WTC11 (cell line): ENCODE data around the gene C10orf95. TPM values are rescaled to one million over a fixed set of nuclear protein-coding genes. Genes with fewer than 3 reads are reported as not detected.

ENCODE experiments used
- ATAC-seq: fragments of 200-7000 bp; cut with Tn5 transposase; 2 replicates; pipeline ENCODE4 v1.10.0; 2021; ENCODE audit warnings: mild to moderate bottlenecking, moderate library complexity
- CTCF ChIA-PET: fragments of 300-600 bp; sonication (Branson Sonifier 250); formaldehyde crosslinking; loops from one replicate; lab custom pipeline; 2021; ENCODE audit warnings: antibody characterized with exemption; lab: Charles Lee
- POLR2A ChIA-PET: fragments of 350-600 bp; sonication (Branson Sonifier 250); formaldehyde crosslinking; loops from one replicate; lab custom pipeline; 2021; ENCODE audit warnings: antibody characterized with exemption; lab: Charles Lee
- DNase-seq: peaks from one replicate; pipeline ENCODE4 v3.0.0; 2021; ENCODE audit warnings: low spot score
- H3K27ac Mint-ChIP-seq: 2 replicates; pipeline ENCODE4 v1.8.0; 2021; ENCODE audit warnings: mixed read lengths
- H3K27me3 Mint-ChIP-seq: 2 replicates; pipeline ENCODE4 v1.8.0; 2021; ENCODE audit warnings: low read depth, mild to moderate bottlenecking, moderate library complexity, mixed read lengths
- H3K36me3 Mint-ChIP-seq: 2 replicates; pipeline ENCODE4 v1.8.0; 2021; ENCODE audit warnings: mixed read lengths
- H3K4me1 Mint-ChIP-seq: 2 replicates; pipeline ENCODE4 v1.8.0; 2022; ENCODE audit warnings: mixed read lengths
- H3K4me3 Mint-ChIP-seq: 2 replicates; pipeline ENCODE4 v1.8.0; 2021; ENCODE audit warnings: mild to moderate bottlenecking, moderate library complexity, mixed read lengths
- H3K9me3 Mint-ChIP-seq: 2 replicates; pipeline ENCODE4 v1.8.0; 2021; ENCODE audit warnings: mixed read lengths
- CREB1 ChIP-seq: sonication (generic); formaldehyde crosslinking; IDR thresholded peaks from 2 replicates; pipeline ENCODE4 v1.8.0; 2023; ENCODE audit warnings: mild to moderate bottlenecking, missing genetic modification reagents
- FOXJ3 ChIP-seq: sonication (generic); formaldehyde crosslinking; IDR thresholded peaks from 2 replicates; pipeline ENCODE4 v1.9.0; 2021; ENCODE audit warnings: missing genetic modification reagents, mild to moderate bottlenecking, borderline replicate concordance
- FOXP1 ChIP-seq: sonication (generic); formaldehyde crosslinking; IDR thresholded peaks from 2 replicates; pipeline ENCODE4 v1.8.0; 2022; ENCODE audit warnings: missing genetic modification reagents, mild to moderate bottlenecking, moderate library complexity, borderline replicate concordance
- NFATC4 ChIP-seq: fragments of 250-450 bp; sonication (Bioruptor Pico); IDR thresholded peaks from 2 replicates; pipeline ENCODE4 v1.9.0; 2021; ENCODE audit warnings: mild to moderate bottlenecking
- NR1H2 ChIP-seq: sonication (generic); formaldehyde crosslinking; IDR thresholded peaks from 2 replicates; pipeline ENCODE4 v1.9.0; 2021; ENCODE audit warnings: mild to moderate bottlenecking, moderate library complexity, missing genetic modification reagents
- RORB ChIP-seq: fragments of 250-450 bp; sonication (Bioruptor Pico); IDR thresholded peaks from 2 replicates; pipeline ENCODE4 v1.9.0; 2021; ENCODE audit warnings: mild to moderate bottlenecking
- TP53 ChIP-seq: sonication (generic); formaldehyde crosslinking; IDR thresholded peaks from 2 replicates; pipeline ENCODE4 v1.8.1; 2023; ENCODE audit warnings: mild to moderate bottlenecking, missing genetic modification reagents
- ZNF263 ChIP-seq: sonication (generic); formaldehyde crosslinking; IDR thresholded peaks from 2 replicates; pipeline ENCODE4 v1.8.1; 2022; ENCODE audit warnings: low read depth, mild to moderate bottlenecking, moderate library complexity, missing genetic modification reagents
- total RNA-seq: library from RNA; stranded (reverse); gene quantifications from 3 replicates; pipeline ENCODE4 v1.2.3, GENCODE V29; 2021
- TF ChIP-seq, protein P1 (sequence below): sonication (generic); formaldehyde crosslinking; IDR thresholded peaks from 2 replicates; pipeline ENCODE4 v1.8.1; 2023; ENCODE audit warnings: mild to moderate bottlenecking, missing genetic modification reagents
- TF ChIP-seq, protein P2 (sequence below): fragments of 200-600 bp; IDR thresholded peaks from 2 replicates; pipeline ENCODE4 v1.8.0; 2022; ENCODE audit warnings: antibody characterized with exemption
- TF ChIP-seq, protein P3 (sequence below): sonication (generic); formaldehyde crosslinking; IDR thresholded peaks from 2 replicates; pipeline ENCODE4 v1.8.0; 2022; ENCODE audit warnings: mild to moderate bottlenecking, missing genetic modification reagents
- TF ChIP-seq, protein P4 (sequence below): fragments of 250-450 bp; sonication (Bioruptor Pico); IDR thresholded peaks from 2 replicates; pipeline ENCODE4 v2.1.2; 2022; ENCODE audit warnings: mild to moderate bottlenecking, moderate library complexity
- TF ChIP-seq, protein P5 (sequence below): sonication (generic); formaldehyde crosslinking; IDR thresholded peaks from 2 replicates; pipeline ENCODE4 v1.8.1; 2022; ENCODE audit warnings: mild to moderate bottlenecking, moderate library complexity, missing genetic modification reagents
- TF ChIP-seq, protein P6 (sequence below): sonication (generic); formaldehyde crosslinking; IDR thresholded peaks from 2 replicates; pipeline ENCODE4 v1.8.0; 2023; ENCODE audit warnings: mild to moderate bottlenecking, missing genetic modification reagents
- TF ChIP-seq, protein P7 (sequence below): sonication (generic); formaldehyde crosslinking; IDR thresholded peaks from 2 replicates; pipeline ENCODE4 v1.8.0; 2022; ENCODE audit warnings: mild to moderate bottlenecking, missing genetic modification reagents
- TF ChIP-seq, protein P8 (sequence below): sonication (generic); formaldehyde crosslinking; IDR thresholded peaks from 2 replicates; pipeline ENCODE4 v1.8.0; 2022; ENCODE audit warnings: missing genetic modification reagents

The C10orf95 gene
- total RNA-seq, 1 experiment from 2014 or later: 0.96 TPM

DNA sequence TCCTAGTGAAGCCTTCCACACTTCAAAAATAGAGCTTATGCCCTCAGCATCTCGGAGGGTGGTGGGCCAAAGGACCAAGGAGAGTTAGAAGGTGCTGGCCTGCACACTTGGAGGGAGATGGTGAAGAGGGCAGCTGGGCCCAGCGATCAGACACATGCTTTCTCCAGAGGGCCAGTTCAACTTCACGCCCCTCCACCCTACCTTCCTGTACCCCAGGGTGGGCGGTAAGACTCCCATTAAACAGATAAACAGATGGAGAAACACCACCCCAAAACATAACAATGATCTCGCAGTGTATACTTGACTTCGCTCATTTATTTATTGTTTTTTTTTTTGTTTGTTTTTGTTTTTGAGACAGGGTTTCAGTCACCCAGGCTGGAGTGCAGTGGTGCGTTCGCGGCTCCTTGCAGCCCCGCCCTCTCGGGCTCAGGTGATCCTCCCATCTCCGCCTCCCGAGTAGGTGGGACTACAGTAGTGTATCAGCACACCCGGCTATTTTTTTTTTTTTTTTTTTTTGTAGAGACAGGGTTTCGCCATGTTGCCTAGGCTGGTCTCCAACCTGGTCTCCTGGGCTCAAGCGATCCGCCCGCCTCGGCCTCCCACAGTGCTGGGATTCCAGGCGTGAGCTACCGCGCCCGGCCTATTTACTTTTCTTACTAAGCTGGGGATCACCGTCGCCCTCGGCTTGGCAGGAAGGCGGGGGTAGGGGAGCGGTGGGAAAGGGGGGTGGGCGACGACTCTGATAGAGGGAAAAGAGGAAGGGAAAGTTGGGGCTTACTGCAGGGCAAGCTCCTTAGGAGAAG is 1.8 kb downstream of the C10orf95 start:
- POLR2A ChIA-PET: interaction anchor here (0.7 to 3.1 kb wide), 6 partner anchors 11 to 50 kb away, joined by 5 to 37 read pairs (median 10); partner anchors contain the start of genes CUEDC2 and FBXL15

DNA sequence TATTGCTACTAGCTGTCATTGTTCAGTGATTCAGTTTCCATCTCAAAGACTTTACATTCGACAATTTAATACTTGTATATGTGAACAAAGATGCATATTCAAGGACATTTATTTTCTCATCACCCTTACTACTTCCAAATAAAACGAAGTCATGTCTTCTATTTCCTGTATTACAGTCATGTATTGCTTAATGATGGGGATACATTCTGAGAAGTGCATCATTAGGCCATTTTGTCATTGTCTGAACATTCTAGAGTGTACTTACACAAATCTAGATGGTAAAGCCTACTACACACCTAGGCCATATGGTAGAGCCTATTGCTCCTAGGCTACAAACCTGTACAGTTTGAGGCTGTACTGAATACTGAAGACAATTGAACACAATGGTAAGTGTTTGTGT is 6.5 kb downstream of the C10orf95 start:
- POLR2A ChIA-PET: no interaction called here
- CTCF ChIA-PET: no interaction called here
- H3K4me3 Mint-ChIP-seq: no peak overlapping the region
- no peak for DNase-seq
- H3K27me3 Mint-ChIP-seq: peaks cover 5% of the 10 kb centered on the region
- H3K27ac Mint-ChIP-seq: no peak overlapping the region
- no peaks in the 10 kb centered on the region for H3K9me3 Mint-ChIP-seq
- no peaks in the 10 kb centered on the region for H3K36me3 Mint-ChIP-seq
- ATAC-seq: no peak
- peaks cover 8% of the 10 kb centered on the region for H3K4me1 Mint-ChIP-seq
- TF ChIP-seq, protein P1, sequence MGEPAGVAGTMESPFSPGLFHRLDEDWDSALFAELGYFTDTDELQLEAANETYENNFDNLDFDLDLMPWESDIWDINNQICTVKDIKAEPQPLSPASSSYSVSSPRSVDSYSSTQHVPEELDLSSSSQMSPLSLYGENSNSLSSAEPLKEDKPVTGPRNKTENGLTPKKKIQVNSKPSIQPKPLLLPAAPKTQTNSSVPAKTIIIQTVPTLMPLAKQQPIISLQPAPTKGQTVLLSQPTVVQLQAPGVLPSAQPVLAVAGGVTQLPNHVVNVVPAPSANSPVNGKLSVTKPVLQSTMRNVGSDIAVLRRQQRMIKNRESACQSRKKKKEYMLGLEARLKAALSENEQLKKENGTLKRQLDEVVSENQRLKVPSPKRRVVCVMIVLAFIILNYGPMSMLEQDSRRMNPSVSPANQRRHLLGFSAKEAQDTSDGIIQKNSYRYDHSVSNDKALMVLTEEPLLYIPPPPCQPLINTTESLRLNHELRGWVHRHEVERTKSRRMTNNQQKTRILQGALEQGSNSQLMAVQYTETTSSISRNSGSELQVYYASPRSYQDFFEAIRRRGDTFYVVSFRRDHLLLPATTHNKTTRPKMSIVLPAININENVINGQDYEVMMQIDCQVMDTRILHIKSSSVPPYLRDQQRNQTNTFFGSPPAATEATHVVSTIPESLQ: no peak
- TF ChIP-seq, protein P2, sequence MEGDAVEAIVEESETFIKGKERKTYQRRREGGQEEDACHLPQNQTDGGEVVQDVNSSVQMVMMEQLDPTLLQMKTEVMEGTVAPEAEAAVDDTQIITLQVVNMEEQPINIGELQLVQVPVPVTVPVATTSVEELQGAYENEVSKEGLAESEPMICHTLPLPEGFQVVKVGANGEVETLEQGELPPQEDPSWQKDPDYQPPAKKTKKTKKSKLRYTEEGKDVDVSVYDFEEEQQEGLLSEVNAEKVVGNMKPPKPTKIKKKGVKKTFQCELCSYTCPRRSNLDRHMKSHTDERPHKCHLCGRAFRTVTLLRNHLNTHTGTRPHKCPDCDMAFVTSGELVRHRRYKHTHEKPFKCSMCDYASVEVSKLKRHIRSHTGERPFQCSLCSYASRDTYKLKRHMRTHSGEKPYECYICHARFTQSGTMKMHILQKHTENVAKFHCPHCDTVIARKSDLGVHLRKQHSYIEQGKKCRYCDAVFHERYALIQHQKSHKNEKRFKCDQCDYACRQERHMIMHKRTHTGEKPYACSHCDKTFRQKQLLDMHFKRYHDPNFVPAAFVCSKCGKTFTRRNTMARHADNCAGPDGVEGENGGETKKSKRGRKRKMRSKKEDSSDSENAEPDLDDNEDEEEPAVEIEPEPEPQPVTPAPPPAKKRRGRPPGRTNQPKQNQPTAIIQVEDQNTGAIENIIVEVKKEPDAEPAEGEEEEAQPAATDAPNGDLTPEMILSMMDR: no peak
- no peak for TF ChIP-seq FOXP1 (CRISPR knock-in tag)
- TF ChIP-seq, protein P3, sequence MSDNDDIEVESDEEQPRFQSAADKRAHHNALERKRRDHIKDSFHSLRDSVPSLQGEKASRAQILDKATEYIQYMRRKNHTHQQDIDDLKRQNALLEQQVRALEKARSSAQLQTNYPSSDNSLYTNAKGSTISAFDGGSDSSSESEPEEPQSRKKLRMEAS (CRISPR knock-in tag): no peak
- no peak for TF ChIP-seq ZNF263 (CRISPR knock-in tag)
- no peak for TF ChIP-seq NR1H2 (CRISPR knock-in tag)
- TF ChIP-seq RORB: no peak
- TF ChIP-seq, protein P4, sequence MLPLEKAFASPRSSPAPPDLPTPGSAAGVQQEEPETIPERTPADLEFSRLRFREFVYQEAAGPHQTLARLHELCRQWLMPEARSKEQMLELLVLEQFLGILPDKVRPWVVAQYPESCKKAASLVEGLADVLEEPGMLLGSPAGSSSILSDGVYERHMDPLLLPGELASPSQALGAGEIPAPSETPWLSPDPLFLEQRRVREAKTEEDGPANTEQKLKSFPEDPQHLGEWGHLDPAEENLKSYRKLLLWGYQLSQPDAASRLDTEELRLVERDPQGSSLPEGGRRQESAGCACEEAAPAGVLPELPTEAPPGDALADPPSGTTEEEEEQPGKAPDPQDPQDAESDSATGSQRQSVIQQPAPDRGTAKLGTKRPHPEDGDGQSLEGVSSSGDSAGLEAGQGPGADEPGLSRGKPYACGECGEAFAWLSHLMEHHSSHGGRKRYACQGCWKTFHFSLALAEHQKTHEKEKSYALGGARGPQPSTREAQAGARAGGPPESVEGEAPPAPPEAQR (CRISPR knock-in tag): no peak
- TF ChIP-seq, protein P5, sequence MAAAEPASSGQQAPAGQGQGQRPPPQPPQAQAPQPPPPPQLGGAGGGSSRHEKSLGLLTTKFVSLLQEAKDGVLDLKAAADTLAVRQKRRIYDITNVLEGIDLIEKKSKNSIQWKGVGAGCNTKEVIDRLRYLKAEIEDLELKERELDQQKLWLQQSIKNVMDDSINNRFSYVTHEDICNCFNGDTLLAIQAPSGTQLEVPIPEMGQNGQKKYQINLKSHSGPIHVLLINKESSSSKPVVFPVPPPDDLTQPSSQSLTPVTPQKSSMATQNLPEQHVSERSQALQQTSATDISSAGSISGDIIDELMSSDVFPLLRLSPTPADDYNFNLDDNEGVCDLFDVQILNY: no peak

More for the DNA sequence above, 1.8 kb downstream of the C10orf95 start:
- Mint-ChIP-seq H3K36me3 (peaks cover 9% of the 10 kb centered on the region), H3K27ac (peak overlapping the region; percentile 83), H3K4me3 (peak overlapping the region; percentile 93), H3K4me1 (peaks cover 31% of the 10 kb centered on the region), H3K27me3 (no peaks in the 10 kb centered on the region), H3K9me3 (no peaks in the 10 kb centered on the region)
- peak; percentile 83 for DNase-seq
- CTCF ChIA-PET: interaction anchor here (0.6 to 4.0 kb wide), 11 partner anchors 14 to 488 kb away, joined by 3 to 40 read pairs (median 10); partner anchors contain the start of genes FBXL15 and NFKB2
- TF ChIP-seq CREB1 (CRISPR knock-in tag) (no peak), FOXJ3 (CRISPR knock-in tag) (no peak), NFATC4 (CRISPR knock-in tag) (no peak), TP53 (CRISPR knock-in tag) (no peak)
- TF ChIP-seq, protein P6, sequence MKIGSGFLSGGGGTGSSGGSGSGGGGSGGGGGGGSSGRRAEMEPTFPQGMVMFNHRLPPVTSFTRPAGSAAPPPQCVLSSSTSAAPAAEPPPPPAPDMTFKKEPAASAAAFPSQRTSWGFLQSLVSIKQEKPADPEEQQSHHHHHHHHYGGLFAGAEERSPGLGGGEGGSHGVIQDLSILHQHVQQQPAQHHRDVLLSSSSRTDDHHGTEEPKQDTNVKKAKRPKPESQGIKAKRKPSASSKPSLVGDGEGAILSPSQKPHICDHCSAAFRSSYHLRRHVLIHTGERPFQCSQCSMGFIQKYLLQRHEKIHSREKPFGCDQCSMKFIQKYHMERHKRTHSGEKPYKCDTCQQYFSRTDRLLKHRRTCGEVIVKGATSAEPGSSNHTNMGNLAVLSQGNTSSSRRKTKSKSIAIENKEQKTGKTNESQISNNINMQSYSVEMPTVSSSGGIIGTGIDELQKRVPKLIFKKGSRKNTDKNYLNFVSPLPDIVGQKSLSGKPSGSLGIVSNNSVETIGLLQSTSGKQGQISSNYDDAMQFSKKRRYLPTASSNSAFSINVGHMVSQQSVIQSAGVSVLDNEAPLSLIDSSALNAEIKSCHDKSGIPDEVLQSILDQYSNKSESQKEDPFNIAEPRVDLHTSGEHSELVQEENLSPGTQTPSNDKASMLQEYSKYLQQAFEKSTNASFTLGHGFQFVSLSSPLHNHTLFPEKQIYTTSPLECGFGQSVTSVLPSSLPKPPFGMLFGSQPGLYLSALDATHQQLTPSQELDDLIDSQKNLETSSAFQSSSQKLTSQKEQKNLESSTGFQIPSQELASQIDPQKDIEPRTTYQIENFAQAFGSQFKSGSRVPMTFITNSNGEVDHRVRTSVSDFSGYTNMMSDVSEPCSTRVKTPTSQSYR (CRISPR knock-in tag): no peak
- TF ChIP-seq, protein P7, sequence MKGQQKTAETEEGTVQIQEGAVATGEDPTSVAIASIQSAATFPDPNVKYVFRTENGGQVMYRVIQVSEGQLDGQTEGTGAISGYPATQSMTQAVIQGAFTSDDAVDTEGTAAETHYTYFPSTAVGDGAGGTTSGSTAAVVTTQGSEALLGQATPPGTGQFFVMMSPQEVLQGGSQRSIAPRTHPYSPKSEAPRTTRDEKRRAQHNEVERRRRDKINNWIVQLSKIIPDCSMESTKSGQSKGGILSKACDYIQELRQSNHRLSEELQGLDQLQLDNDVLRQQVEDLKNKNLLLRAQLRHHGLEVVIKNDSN: 0 out of 2 replicates have a peak, but pooled peaks have one; percentile 18
- TF ChIP-seq, protein P8, sequence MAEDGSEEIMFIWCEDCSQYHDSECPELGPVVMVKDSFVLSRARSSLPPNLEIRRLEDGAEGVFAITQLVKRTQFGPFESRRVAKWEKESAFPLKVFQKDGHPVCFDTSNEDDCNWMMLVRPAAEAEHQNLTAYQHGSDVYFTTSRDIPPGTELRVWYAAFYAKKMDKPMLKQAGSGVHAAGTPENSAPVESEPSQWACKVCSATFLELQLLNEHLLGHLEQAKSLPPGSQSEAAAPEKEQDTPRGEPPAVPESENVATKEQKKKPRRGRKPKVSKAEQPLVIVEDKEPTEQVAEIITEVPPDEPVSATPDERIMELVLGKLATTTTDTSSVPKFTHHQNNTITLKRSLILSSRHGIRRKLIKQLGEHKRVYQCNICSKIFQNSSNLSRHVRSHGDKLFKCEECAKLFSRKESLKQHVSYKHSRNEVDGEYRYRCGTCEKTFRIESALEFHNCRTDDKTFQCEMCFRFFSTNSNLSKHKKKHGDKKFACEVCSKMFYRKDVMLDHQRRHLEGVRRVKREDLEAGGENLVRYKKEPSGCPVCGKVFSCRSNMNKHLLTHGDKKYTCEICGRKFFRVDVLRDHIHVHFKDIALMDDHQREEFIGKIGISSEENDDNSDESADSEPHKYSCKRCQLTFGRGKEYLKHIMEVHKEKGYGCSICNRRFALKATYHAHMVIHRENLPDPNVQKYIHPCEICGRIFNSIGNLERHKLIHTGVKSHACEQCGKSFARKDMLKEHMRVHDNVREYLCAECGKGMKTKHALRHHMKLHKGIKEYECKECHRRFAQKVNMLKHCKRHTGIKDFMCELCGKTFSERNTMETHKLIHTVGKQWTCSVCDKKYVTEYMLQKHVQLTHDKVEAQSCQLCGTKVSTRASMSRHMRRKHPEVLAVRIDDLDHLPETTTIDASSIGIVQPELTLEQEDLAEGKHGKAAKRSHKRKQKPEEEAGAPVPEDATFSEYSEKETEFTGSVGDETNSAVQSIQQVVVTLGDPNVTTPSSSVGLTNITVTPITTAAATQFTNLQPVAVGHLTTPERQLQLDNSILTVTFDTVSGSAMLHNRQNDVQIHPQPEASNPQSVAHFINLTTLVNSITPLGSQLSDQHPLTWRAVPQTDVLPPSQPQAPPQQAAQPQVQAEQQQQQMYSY (CRISPR knock-in tag): no peak
- TF ChIP-seq, protein P5: no peak
- peak; percentile 83 for ATAC-seq
